ENCODE results near the gene TMCC1. TPM values are rescaled to one million over a fixed set of nuclear protein-coding genes. Genes with fewer than 3 reads are reported as not detected.

The TMCC1 gene
- total RNA-seq, 1 donor from 2014 or later, result 52.5 TPM

GRCh38 chr3:129606636-129607390, 286.7 kb downstream of the TMCC1 start, which contains the start of gene PLXND1:
Gene PLXND1 (minus strand): TSS chr3:129606676. CDS start chr3:129606639, 37 bp downstream.
- H3K9me3 Mint-ChIP-seq (ENCODE audit: low read depth), result no peaks in the 10 kb centered on the region
- H3K27me3 Mint-ChIP-seq, result peaks cover 57% of the 10 kb centered on the region
- H3K36me3 Mint-ChIP-seq (ENCODE audit: insufficient read depth), result peaks cover 1% of the 10 kb centered on the region
- TF ChIP-seq CTCF (IDR thresholded peaks at IDR 0.05; ENCODE audit: unreplicated experiment), result no peak
- H3K4me3 Mint-ChIP-seq (ENCODE audit: low read depth), result peak within 1 kb of the TSS; percentile 83
- H3K4me1 Mint-ChIP-seq (ENCODE audit: low read depth), result peaks cover 4% of the 10 kb centered on the region
- DNase-seq (ENCODE audit: low spot score, unreplicated experiment), result peak; percentile 35
- peak within 1 kb of the TSS; percentile 82 for H3K27ac Mint-ChIP-seq

- TF ChIP-seq CTCF (IDR thresholded peaks at IDR 0.05; ENCODE audit: unreplicated experiment), result no peak
- Mint-ChIP-seq H3K4me3 (ENCODE audit: low read depth) (peak overlapping the region; percentile 83), H3K27me3 (peaks cover 61% of the 10 kb centered on the region), H3K36me3 (ENCODE audit: insufficient read depth) (peaks cover 1% of the 10 kb centered on the region), H3K4me1 (ENCODE audit: low read depth) (peaks cover 4% of the 10 kb centered on the region), H3K9me3 (ENCODE audit: low read depth) (no peaks in the 10 kb centered on the region), H3K27ac (no peak overlapping the region)
- DNase-seq (ENCODE audit: low spot score, unreplicated experiment), result no peak
Measured at GRCh38 chr3:129605922-129606635, 287.4 kb downstream of the TMCC1 start.

- Mint-ChIP-seq H3K36me3 (ENCODE audit: insufficient read depth) (peaks cover 1% of the 10 kb centered on the region), H3K27me3 (peaks cover 66% of the 10 kb centered on the region), H3K27ac (peak overlapping the region; percentile 80), H3K4me3 (ENCODE audit: low read depth) (peak overlapping the region; percentile 83), H3K9me3 (ENCODE audit: low read depth) (no peaks in the 10 kb centered on the region), H3K4me1 (ENCODE audit: low read depth) (peaks cover 4% of the 10 kb centered on the region)
- no peak for DNase-seq (ENCODE audit: low spot score, unreplicated experiment)
- no peak for TF ChIP-seq CTCF (IDR thresholded peaks at IDR 0.05; ENCODE audit: unreplicated experiment)
Measured at GRCh38 chr3:129605203-129605921, 288.1 kb downstream of the TMCC1 start.

- no peak for DNase-seq (ENCODE audit: low spot score, unreplicated experiment)
- peaks cover 4% of the 10 kb centered on the region for H3K4me1 Mint-ChIP-seq (ENCODE audit: low read depth)
Measured at GRCh38 chr3:129604767-129605166, 288.7 kb downstream of the TMCC1 start.

More at GRCh38 chr3:129604767-129605166, 288.7 kb downstream of the TMCC1 start:
- Mint-ChIP-seq H3K36me3 (ENCODE audit: insufficient read depth) (peaks cover 1% of the 10 kb centered on the region), H3K9me3 (ENCODE audit: low read depth) (no peaks in the 10 kb centered on the region), H3K27me3 (peaks cover 64% of the 10 kb centered on the region), H3K4me3 (ENCODE audit: low read depth) (peak overlapping the region; percentile 38), H3K27ac (no peak overlapping the region)
- TF ChIP-seq CTCF (IDR thresholded peaks at IDR 0.05; ENCODE audit: unreplicated experiment), result no peak

All from progenitor cell of endocrine pancreas (in vitro differentiated cells).